Esophagus (tissue), 2 donors: ENCODE results near the gene SSBP3. TPM values are rescaled to one million over a fixed set of nuclear protein-coding genes. Genes with fewer than 3 reads are reported as not detected.

ENCODE experiments used
- H3K27ac ChIP-seq, 2 donors: one replicate each; pipeline ENCODE4 v1.5.1; 2013; ENCODE audit warnings: low read depth in 2 of 2, mild to moderate bottlenecking in 2 of 2, inconsistent platforms in 1 of 2, low read length in 1 of 2, moderate library complexity in 1 of 2
- H3K27me3 ChIP-seq, 2 donors: one replicate each; pipeline ENCODE4 v1.6.1; 2013; ENCODE audit warnings: low read length in 2 of 2, control low read depth in 1 of 2, mild to moderate bottlenecking in 1 of 2; ENCODE audit not compliant: insufficient read depth in 2 of 2, control insufficient read depth in 1 of 2
- H3K36me3 ChIP-seq, 2 donors: one replicate each; pipeline ENCODE4 v1.6.1; 2013; ENCODE audit warnings: low read length in 1 of 2; ENCODE audit not compliant: control insufficient read depth in 2 of 2, insufficient read depth in 2 of 2
- H3K4me1 ChIP-seq, 2 donors: one replicate each; pipeline ENCODE4 v1.6.1; 2013; ENCODE audit warnings: low read length in 1 of 2; ENCODE audit not compliant: control insufficient read depth in 2 of 2, insufficient read depth in 2 of 2
- H3K4me3 ChIP-seq, 2 donors: one replicate each; pipeline ENCODE4 v1.5.1; 2013; ENCODE audit warnings: low read length in 2 of 2, mild to moderate bottlenecking in 2 of 2, low read depth in 1 of 2, moderate library complexity in 1 of 2
- H3K9me3 ChIP-seq, 2 donors: one replicate each; pipeline ENCODE4 v1.6.1; 2013; ENCODE audit warnings: mild to moderate bottlenecking in 2 of 2, low read depth in 1 of 2, low read length in 1 of 2, moderate library complexity in 1 of 2; ENCODE audit not compliant: control insufficient read depth in 2 of 2, insufficient read depth in 1 of 2
- WGBS, 2 donors: extraction: QIAGEN DNeasy Blood & Tissue Kit; methylation state at CpG; one replicate each; pipeline ENCODE4 v1.1.7; 2013; 5-methylcytosine and 5-hydroxymethylcytosine counted together
- polyA plus RNA-seq, 2 donors: library from polyadenylated mRNA; stranded (reverse); fragments of 200-250 nt; gene quantifications; one replicate each; pipeline ENCODE4 v1.2.3, GENCODE V29; 2013
- donor health status: healthy with polysubstance abuse.
- donor health status: Bipolar disorder and iron deficiency.

SSBP3 gene
- polyA plus RNA-seq, 2 donors, result 30.7 to 39.0 TPM

DNA sequence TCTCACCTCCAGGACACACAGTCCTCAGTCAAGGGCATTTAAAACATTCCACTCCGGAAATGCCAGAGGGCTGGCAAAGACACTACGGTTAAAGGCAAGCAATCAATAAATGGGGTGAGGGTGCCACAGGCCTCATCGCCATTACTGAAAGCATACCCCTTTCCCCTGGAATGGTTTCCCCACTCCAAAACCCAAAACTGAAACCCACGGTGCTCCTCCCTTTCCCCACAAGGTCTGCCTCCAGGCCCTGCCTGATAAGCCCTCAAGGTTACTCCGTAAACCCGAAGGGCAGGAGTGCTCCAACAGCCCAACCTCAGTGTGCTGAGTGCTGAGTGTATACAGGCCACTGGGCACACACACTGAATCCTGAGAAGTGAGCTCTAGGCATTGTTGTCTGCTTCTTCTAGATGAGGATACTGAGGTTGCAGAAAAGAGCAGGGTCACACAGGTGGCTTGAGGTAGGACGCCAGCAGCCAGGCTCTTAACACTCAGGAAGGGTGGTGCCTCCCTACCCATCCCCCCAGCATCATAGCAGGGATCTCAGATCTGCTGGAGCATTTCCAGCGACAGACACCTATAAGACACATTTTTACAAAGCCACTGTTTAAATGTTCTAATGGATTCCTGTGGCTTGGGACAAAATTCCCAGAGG is 29.0 kb downstream of the SSBP3 start:
- H3K36me3 ChIP-seq, result peaks cover 0 to 15% of the 10 kb centered on the region in 2 donors
- peaks cover 9 to 28% of the 10 kb centered on the region in 2 donors for H3K4me1 ChIP-seq
- WGBS, 2 donors, result 65 to 79% methylated on average over 8 of the region's 8 CpGs
- no peak overlapping the region for H3K27ac ChIP-seq
- no peak overlapping the region for H3K4me3 ChIP-seq
- no peaks in the 10 kb centered on the region for H3K27me3 ChIP-seq
- no peaks in the 10 kb centered on the region for H3K9me3 ChIP-seq

DNA sequence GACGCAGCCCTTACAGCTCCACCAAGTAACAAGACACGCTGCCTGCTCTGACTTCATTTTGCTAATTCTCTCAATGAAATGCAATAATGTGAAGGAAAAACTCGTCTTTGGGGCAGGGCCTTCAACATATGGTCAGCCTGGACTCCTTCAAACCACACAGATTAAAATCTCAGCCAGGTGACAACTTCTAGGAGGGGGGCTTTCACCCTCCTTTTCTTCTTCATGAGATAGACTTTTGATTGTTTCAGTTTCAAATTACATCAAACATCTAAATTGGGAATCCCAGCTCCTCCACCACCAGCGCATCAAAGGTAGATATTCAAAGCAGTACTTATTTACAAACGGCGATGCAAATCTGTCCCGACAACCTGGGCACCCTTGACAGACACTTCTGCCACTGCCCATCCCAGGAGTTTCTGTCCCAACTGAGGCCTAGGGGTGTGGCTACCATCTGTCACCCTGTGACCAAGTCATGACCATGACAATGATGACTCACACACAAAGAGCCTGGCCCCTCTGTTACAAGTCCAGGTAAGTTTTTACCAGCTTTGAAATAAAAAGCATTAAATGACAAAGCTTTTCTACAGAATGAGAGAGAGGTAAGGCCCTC is 29.7 kb downstream of the SSBP3 start:
- H3K27me3 ChIP-seq, result no peaks in the 10 kb centered on the region
- H3K27ac ChIP-seq, result no peak overlapping the region
- peaks cover 10 to 34% of the 10 kb centered on the region in 2 donors for H3K4me1 ChIP-seq

DNA sequence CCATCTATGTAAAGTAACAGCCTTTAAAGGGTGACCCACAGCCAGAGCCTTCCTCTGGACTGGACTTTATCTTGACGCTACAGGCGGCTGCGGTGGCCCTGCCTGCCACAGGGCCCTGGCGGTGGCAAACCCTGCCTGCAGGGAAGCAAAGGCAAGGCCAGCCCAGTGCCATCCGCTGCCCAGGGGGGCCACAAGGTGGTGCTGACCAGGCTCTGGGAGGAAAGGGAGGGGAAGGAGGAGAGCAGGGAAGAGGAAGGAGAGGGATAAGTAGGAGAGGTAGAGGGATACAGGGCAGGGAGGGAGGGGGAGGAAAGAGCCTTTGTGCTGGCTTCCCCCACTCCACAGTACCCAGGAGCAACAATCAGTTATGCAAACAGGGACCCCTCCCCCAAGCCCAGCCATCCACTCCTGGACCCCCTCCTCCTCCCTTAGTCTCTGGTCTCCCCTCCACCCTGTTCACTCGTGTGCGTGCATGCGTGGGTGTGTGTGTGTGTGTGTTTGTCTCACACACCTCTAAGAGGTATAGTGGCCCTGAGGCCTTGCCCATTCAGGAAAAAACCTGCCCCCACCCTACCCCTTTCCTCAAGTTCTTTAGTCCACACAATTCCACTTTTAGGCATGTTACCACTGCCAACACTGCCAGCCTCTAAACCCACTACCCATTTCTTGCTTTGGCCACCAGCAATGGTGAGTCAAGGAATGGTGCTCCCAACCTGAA is 30.3 kb downstream of the SSBP3 start:
- peaks cover 11 to 41% of the 10 kb centered on the region in 2 donors for H3K4me1 ChIP-seq
- no peak overlapping the region for H3K27ac ChIP-seq
- H3K27me3 ChIP-seq, result no peaks in the 10 kb centered on the region
- H3K4me3 ChIP-seq, result no peak overlapping the region
- H3K36me3 ChIP-seq, result peaks cover 0 to 12% of the 10 kb centered on the region in 2 donors
- 77 to 82% methylated on average over 8 of the region's 8 CpGs for WGBS, 2 donors
- H3K9me3 ChIP-seq, result no peaks in the 10 kb centered on the region

More for the DNA sequence above, 29.7 kb downstream of the SSBP3 start:
- Histone ChIP-seq H3K9me3 (no peaks in the 10 kb centered on the region), H3K4me3 (no peak overlapping the region), H3K36me3 (peaks cover 0 to 14% of the 10 kb centered on the region in 2 donors)
- 76 to 79% methylated on average over 7 of the region's 7 CpGs for WGBS, 2 donors

DNA sequence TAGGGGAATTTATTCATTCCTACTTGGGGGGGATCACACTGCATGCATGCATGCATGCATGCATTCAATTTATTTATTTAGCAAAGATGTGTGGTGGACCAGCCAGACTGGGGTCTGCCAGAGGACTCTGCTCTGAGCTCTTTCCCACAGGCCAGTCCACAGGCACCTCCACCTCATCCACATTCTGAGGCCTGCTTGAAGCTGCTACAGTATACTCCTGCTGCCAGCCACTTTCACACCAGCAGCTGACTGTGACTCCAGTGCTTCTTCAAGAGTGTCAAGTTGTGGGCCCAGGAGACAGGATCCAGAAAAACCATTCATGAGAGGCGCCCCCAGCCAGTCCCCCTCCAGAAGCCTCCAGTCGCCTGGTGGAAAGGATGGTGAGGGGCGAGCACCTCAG is 30.9 kb downstream of the SSBP3 start:
- peaks cover 11 to 44% of the 10 kb centered on the region in 2 donors for H3K4me1 ChIP-seq
- no peaks in the 10 kb centered on the region for H3K27me3 ChIP-seq
- no peaks in the 10 kb centered on the region for H3K9me3 ChIP-seq
- peaks cover 0 to 12% of the 10 kb centered on the region in 2 donors for H3K36me3 ChIP-seq
- H3K4me3 ChIP-seq, result no peak overlapping the region
- WGBS, 2 donors, result 93 to 97% methylated on average over 3 of the region's 3 CpGs
- no peak overlapping the region for H3K27ac ChIP-seq

DNA sequence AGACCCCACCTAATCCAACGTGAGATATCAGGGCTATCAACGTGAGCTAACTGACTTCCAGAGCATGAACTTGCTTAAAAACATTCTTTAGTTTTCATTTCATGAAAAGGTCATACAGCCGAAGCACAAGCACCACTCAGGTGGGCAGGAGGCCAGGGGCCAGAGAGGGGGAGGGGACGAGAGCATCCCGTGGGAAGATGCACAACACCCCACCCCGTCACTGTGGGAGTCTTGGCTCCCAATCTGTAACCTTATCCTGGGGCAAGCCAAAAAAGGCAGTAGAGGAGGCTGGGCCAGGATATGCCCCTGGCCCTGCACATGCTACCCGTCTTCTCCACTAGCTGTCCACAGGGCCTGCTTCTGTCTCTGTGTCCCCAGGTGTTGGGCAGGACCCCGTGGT is 31.4 kb downstream of the SSBP3 start:
- no peaks in the 10 kb centered on the region for H3K27me3 ChIP-seq
- peaks cover 0 to 9% of the 10 kb centered on the region in 2 donors for H3K36me3 ChIP-seq
- no peaks in the 10 kb centered on the region for H3K9me3 ChIP-seq
- H3K27ac ChIP-seq, result no peak overlapping the region
- H3K4me1 ChIP-seq, result peaks cover 13 to 42% of the 10 kb centered on the region in 2 donors
- H3K4me3 ChIP-seq, result no peak overlapping the region
- 67 to 72% methylated on average over 8 of the region's 8 CpGs for WGBS, 2 donors

DNA sequence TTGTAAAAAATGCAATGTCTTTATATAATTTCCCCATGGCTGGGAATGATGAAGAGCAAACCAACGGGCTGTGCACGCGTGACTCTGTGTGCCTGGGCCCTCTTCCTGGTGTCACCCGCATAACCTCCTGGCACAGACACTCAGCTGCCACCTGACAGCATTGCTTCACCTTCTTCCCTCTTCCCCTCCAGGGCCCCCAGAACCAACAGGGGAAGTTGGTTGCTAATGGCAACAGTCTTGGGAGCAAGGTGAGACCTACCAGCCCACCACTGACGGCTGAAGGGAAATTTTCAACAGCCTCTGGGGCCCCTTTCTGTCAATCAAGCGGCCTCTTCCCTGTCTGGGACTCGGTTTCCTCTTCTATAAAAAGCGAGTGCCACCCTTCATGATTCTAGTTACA is 33.2 kb downstream of the SSBP3 start:
- WGBS, 2 donors, result 84 to 85% methylated on average over 8 of the region's 8 CpGs
- H3K27ac ChIP-seq, result no peak overlapping the region
- no peaks in the 10 kb centered on the region for H3K27me3 ChIP-seq
- H3K4me3 ChIP-seq, result no peak overlapping the region
- H3K36me3 ChIP-seq, result peaks cover 0 to 9% of the 10 kb centered on the region in 2 donors
- no peaks in the 10 kb centered on the region for H3K9me3 ChIP-seq
- H3K4me1 ChIP-seq, result peaks cover 13 to 30% of the 10 kb centered on the region in 2 donors

DNA sequence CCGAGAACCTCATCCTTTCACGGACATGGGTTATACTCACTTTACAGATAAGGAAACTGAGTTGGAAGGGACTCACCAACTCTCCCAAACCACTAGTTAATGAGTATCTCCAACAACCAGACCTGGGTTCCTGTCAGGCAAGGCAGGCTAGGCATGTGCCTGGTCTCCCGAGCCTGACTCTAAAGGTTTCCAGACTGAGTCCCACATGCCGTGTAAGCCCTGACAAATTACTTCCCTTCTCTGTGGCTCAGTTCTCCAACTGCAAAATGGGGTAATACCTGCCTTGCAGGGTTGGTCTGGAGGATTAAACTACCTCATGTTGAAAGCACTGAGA is 34.3 kb downstream of the SSBP3 start:
- H3K4me1 ChIP-seq, result peaks cover 10 to 25% of the 10 kb centered on the region in 2 donors
- H3K27ac ChIP-seq, result peak overlapping the region; percentile 65 to 84
- H3K36me3 ChIP-seq, result peaks cover 0 to 9% of the 10 kb centered on the region in 2 donors
- H3K9me3 ChIP-seq, result no peaks in the 10 kb centered on the region
- H3K4me3 ChIP-seq, result no peak overlapping the region
- WGBS, 2 donors, result 34 to 53% methylated on average over 4 of the region's 4 CpGs
- no peaks in the 10 kb centered on the region for H3K27me3 ChIP-seq

DNA sequence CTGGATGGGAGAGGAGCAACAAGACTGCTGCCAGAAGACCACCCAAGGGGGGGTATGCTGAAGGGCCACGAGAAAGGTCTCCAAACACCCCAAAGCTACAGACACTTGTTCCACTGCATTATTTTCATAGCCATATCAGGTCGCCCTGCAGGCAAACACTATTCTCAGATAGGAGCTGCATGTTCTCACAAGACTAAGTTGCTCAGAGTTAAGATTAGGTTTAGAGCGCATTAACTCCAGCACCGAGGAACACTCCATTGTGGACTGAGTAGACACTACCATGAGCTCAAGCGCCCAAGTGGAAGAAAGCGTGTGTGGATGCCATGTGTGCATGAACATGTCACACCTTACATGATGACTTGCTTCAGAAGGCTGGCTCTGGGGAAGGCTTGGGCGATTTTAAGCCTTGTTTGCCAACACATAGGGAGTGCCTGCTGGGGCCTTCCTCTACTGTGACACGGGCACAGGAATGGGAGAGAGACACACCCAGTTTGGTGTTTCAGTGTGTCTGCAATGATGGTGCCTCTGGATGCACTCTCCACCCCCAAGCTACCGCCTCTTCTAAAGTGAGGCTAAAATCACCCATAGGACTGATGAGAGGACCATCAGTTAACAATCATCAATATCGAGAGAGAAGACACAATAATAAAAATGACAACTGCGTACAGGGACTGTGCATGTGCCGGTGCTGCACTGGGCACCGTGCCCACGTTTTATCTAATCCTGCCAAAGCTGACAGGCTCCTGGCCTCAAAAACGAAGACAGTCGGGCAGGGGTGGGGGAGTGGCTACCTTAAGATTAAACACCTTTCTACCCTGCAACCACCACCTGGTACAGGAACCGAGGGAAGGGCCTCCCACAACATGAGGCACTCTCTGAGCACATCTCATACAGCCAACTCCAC is 34.9 kb downstream of the SSBP3 start:
- Histone ChIP-seq H3K4me1 (peaks cover 9 to 24% of the 10 kb centered on the region in 2 donors), H3K36me3 (peaks cover 0 to 9% of the 10 kb centered on the region in 2 donors)
- WGBS, 2 donors, result 42 to 47% methylated on average over 17 of the region's 17 CpGs

More for the DNA sequence above, 34.9 kb downstream of the SSBP3 start:
- peak overlapping the region; percentile 65 to 84 for H3K27ac ChIP-seq
- no peak overlapping the region for H3K4me3 ChIP-seq
- H3K27me3 ChIP-seq, result no peaks in the 10 kb centered on the region
- no peaks in the 10 kb centered on the region for H3K9me3 ChIP-seq
